ENCODE data around the gene CYB5R4.
"Not testable (repeated sequence)": the region's sequence is repeated elsewhere in the genome, so short reads cannot be mapped to it uniquely, and the experiment has no call there.

The CYB5R4 gene

DNA sequence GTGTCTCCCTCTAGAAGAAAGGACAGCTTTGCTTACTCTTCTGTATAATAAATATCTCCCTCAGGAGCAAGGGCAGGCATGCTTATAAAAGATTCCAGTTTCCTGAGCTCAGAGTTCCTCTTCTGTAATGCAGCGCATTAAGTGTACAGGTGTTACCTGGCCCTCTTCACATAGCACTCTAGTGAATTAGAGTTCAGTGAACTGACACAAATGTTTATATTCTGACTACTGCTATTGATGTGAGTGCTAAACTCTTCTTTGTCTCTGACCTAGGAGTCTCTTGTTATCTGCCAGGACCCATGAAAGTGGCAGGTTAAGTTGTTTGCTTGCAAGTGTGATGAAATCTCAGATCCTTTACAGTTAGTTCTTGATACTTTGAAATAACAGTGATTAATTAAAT is 33.5 kb downstream of the CYB5R4 start:
- no peaks in the 10 kb centered on the region for H3K9me2 ChIP-seq (replicated peaks; ENCODE audit: low read depth, low read length)
- no peaks in the 10 kb centered on the region for H3K27me3 ChIP-seq (ENCODE audit: insufficient read depth, low read length, poor library complexity, severe bottlenecking)
- no peak overlapping the region for H3K4me2 ChIP-seq (ENCODE audit: low read depth, low read length, poor library complexity, severe bottlenecking)
- H3K4me1 ChIP-seq (ENCODE audit: insufficient read depth, low read length, poor library complexity, severe bottlenecking) = no peaks in the 10 kb centered on the region
- H2AFZ ChIP-seq (ENCODE audit: low read length) = no peak overlapping the region
- peaks cover 3% of the 10 kb centered on the region for H4K20me1 ChIP-seq (ENCODE audit: insufficient read depth, low read length, poor library complexity, severe bottlenecking)
- no peaks in the 10 kb centered on the region; the same call in 1 of the 2 replicates for H3K9me3 ChIP-seq (ENCODE audit: insufficient read depth, low read depth, low read length)
- H3K79me2 ChIP-seq (ENCODE audit: insufficient read depth, low read length) = peaks cover 34% of the 10 kb centered on the region
- TF ChIP-seq EZH2phosphoT487 (IDR thresholded peaks at IDR 0.05; ENCODE audit: borderline replicate concordance) = no peak
- TF ChIP-seq, protein P1, sequence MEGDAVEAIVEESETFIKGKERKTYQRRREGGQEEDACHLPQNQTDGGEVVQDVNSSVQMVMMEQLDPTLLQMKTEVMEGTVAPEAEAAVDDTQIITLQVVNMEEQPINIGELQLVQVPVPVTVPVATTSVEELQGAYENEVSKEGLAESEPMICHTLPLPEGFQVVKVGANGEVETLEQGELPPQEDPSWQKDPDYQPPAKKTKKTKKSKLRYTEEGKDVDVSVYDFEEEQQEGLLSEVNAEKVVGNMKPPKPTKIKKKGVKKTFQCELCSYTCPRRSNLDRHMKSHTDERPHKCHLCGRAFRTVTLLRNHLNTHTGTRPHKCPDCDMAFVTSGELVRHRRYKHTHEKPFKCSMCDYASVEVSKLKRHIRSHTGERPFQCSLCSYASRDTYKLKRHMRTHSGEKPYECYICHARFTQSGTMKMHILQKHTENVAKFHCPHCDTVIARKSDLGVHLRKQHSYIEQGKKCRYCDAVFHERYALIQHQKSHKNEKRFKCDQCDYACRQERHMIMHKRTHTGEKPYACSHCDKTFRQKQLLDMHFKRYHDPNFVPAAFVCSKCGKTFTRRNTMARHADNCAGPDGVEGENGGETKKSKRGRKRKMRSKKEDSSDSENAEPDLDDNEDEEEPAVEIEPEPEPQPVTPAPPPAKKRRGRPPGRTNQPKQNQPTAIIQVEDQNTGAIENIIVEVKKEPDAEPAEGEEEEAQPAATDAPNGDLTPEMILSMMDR (conservative IDR thresholded peaks at IDR 0.05; ENCODE audit: low read length) = no peak
- peaks cover 23% of the 10 kb centered on the region for H3K36me3 ChIP-seq (ENCODE audit: insufficient read depth, low read length)
- H3F3A ChIP-seq (ENCODE audit: low read depth) = no peaks in the 10 kb centered on the region
- no peak overlapping the region for H3K9ac ChIP-seq (ENCODE audit: low read depth, low read length, poor library complexity, severe bottlenecking)
- no peak overlapping the region for H3K4me3 ChIP-seq (ENCODE audit: low read length, poor library complexity, severe bottlenecking)

DNA sequence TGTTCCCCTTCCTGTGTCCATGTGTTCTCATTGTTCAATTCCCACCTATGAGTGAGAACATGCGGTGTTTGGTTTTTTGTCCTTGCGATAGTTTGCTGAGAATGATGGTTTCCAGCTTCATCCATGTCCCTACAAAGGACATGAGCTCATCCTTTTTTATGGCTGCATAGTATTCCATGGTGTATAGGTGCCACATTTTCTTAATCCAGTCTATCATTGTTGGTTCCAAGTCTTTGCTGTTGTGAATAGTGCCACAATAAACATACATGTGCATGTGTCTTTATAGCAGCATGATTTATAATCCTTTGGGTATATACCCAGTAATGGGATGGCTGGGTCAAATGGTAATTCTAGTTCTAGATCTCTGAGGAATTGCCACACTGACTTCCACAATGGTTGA is 37.6 kb downstream of the CYB5R4 start:
- H3K79me2 ChIP-seq (ENCODE audit: insufficient read depth, low read length) = peaks cover 21% of the 10 kb centered on the region
- H3K9me3 ChIP-seq (ENCODE audit: insufficient read depth, low read depth, low read length); H3F3A ChIP-seq (ENCODE audit: low read depth); H3K27me3 ChIP-seq (ENCODE audit: insufficient read depth, low read length, poor library complexity, severe bottlenecking); H3K9ac ChIP-seq (ENCODE audit: low read depth, low read length, poor library complexity, severe bottlenecking); H4K20me1 ChIP-seq (ENCODE audit: insufficient read depth, low read length, poor library complexity, severe bottlenecking); H3K4me1 ChIP-seq (ENCODE audit: insufficient read depth, low read length, poor library complexity, severe bottlenecking); H3K9me2 ChIP-seq (replicated peaks; ENCODE audit: low read depth, low read length); H3K4me2 ChIP-seq (ENCODE audit: low read depth, low read length, poor library complexity, severe bottlenecking); H3K4me3 ChIP-seq (ENCODE audit: low read length, poor library complexity, severe bottlenecking); H2AFZ ChIP-seq (ENCODE audit: low read length): not testable (repeated sequence)
- peaks cover 23% of the 10 kb centered on the region for H3K36me3 ChIP-seq (ENCODE audit: insufficient read depth, low read length)

DNA sequence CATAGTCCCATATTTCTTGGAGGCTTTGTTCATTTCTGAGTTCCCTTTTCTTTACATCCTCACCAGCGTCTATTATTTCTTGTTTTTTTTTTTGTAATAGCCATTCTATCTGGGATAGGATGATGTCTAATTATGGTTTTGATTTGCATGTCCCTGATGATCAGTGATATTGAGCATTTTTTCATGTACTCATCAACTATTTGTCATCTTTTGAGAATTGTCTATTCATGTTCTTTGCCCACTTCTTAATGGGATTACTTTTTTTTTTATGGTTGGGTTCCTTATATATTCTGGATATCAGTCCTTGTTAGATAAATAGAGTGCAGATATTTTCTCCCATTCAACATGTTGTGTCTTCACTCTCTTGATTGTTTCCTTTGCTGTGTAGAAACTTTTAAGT is 42.1 kb downstream of the CYB5R4 start:
- Histone ChIP-seq H3K36me3 (ENCODE audit: insufficient read depth, low read length) (peaks cover under 1% of the 10 kb centered on the region; the same call in 1 of the 2 replicates), H3K9me3 (ENCODE audit: insufficient read depth, low read depth, low read length) (no peaks in the 10 kb centered on the region; the same call in none of the 2 replicates), H4K20me1 (ENCODE audit: insufficient read depth, low read length, poor library complexity, severe bottlenecking) (no peaks in the 10 kb centered on the region), H3K27me3 (ENCODE audit: insufficient read depth, low read length, poor library complexity, severe bottlenecking) (no peaks in the 10 kb centered on the region), H3K79me2 (ENCODE audit: insufficient read depth, low read length) (peaks cover 41% of the 10 kb centered on the region), H3K4me2 (ENCODE audit: low read depth, low read length, poor library complexity, severe bottlenecking) (no peak overlapping the region), H3K9ac (ENCODE audit: low read depth, low read length, poor library complexity, severe bottlenecking) (no peak overlapping the region), H3K4me1 (ENCODE audit: insufficient read depth, low read length, poor library complexity, severe bottlenecking) (no peaks in the 10 kb centered on the region), H3K9me2 (replicated peaks; ENCODE audit: low read depth, low read length) (no peaks in the 10 kb centered on the region), H2AFZ (ENCODE audit: low read length) (no peak overlapping the region), H3F3A (ENCODE audit: low read depth) (no peaks in the 10 kb centered on the region), H3K4me3 (ENCODE audit: low read length, poor library complexity, severe bottlenecking) (no peak overlapping the region)
- TF ChIP-seq, protein P1 (conservative IDR thresholded peaks at IDR 0.05; ENCODE audit: low read length) = no peak
- TF ChIP-seq EZH2phosphoT487 (IDR thresholded peaks at IDR 0.05; ENCODE audit: borderline replicate concordance) = no peak

DNA sequence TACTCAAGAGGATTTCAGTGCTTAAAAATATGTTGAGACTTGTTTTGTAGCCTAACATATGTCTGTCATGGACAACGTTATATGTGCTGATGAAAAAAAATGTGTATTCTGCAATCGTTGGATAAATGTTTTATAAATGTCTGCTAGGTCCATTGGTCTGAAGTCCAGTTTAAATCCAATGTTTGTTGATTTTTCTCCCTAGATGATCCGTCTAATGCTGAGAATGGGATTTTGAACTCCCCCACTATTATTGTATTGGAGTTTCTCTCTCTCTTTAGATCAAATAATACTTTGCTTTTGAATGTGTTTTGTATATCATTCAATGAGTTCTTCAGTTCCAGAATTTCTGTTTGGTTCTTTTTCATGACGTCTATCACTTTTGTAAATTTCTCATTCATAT is 44.9 kb downstream of the CYB5R4 start:
- Histone ChIP-seq H3K79me2 (ENCODE audit: insufficient read depth, low read length) (peaks cover 54% of the 10 kb centered on the region), H3K4me1 (ENCODE audit: insufficient read depth, low read length, poor library complexity, severe bottlenecking) (peaks cover 5% of the 10 kb centered on the region), H3K9ac (ENCODE audit: low read depth, low read length, poor library complexity, severe bottlenecking) (no peak overlapping the region), H3K4me2 (ENCODE audit: low read depth, low read length, poor library complexity, severe bottlenecking) (no peak overlapping the region), H3K9me2 (replicated peaks; ENCODE audit: low read depth, low read length) (no peaks in the 10 kb centered on the region), H3K4me3 (ENCODE audit: low read length, poor library complexity, severe bottlenecking) (no peak overlapping the region), H3K27me3 (ENCODE audit: insufficient read depth, low read length, poor library complexity, severe bottlenecking) (no peaks in the 10 kb centered on the region), H3K9me3 (ENCODE audit: insufficient read depth, low read depth, low read length) (no peaks in the 10 kb centered on the region; the same call in none of the 2 replicates), H4K20me1 (ENCODE audit: insufficient read depth, low read length, poor library complexity, severe bottlenecking) (no peaks in the 10 kb centered on the region), H2AFZ (ENCODE audit: low read length) (no peak overlapping the region), H3K36me3 (ENCODE audit: insufficient read depth, low read length) (no peaks in the 10 kb centered on the region), H3F3A (ENCODE audit: low read depth) (no peaks in the 10 kb centered on the region)
- TF ChIP-seq, protein P1 (conservative IDR thresholded peaks at IDR 0.05; ENCODE audit: low read length) = no peak
- TF ChIP-seq EZH2phosphoT487 (IDR thresholded peaks at IDR 0.05; ENCODE audit: borderline replicate concordance) = no peak
